T-cell (primary cell): ENCODE measurements around the gene VAV2. TPM values are rescaled to one million over a fixed set of nuclear protein-coding genes. Genes with fewer than 3 reads are reported as not detected.

ENCODE experiments used
- ATAC-seq, 4 experiments: fragments of 200-7000 bp in 3 of 4; fragments of 150-1000 bp in 1 of 4; cut with Tn5 transposase; replicated peaks in 1 of 4; 1 replicate in 3 of 4; 2 replicates in 1 of 4; pipeline ENCODE4 v1.10.0; 2021; ENCODE audit warnings: moderate library complexity in 3 of 4, mild to moderate bottlenecking in 2 of 4, moderate number of reproducible peaks in 1 of 4
- CTCF ChIA-PET, 2 donors: fragments of 300-600 bp; sonication (Branson Sonifier 250); formaldehyde crosslinking; loops; one replicate each; lab custom pipeline; 2022; ENCODE audit warnings: antibody characterized with exemption in 2 of 2; lab: Charles Lee
- POLR2A ChIA-PET, 2 donors: fragments of 300-600 bp; sonication (Branson Sonifier 250); formaldehyde crosslinking; loops; one replicate each; lab custom pipeline; 2022; ENCODE audit warnings: antibody characterized with exemption in 2 of 2; lab: Charles Lee
- DNase-seq, 35 experiments: peaks; one replicate each; pipeline versions ENCODE4 v3.0.0 to v3.0.0-alpha.2; 2013 to 2023
- H3K27ac ChIP-seq: one replicate; pipeline ENCODE4 v1.5.1; 2013; ENCODE audit warnings: low read length
- H3K27me3 ChIP-seq, 2 experiments: replicated peaks in 1 of 2; 1 replicate in 1 of 2; 2 replicates in 1 of 2; pipeline versions ENCODE4 v1.6.1 to v1.7.0; 2013; ENCODE audit warnings: low read length in 1 of 2, mixed read lengths in 1 of 2; ENCODE audit not compliant: control insufficient read depth in 2 of 2, insufficient read depth in 2 of 2; ENCODE audit errors: extremely low read depth in 1 of 2
- H3K36me3 ChIP-seq, 2 donors: 1 replicate in 1 of 2; 2 replicates in 1 of 2; pipeline versions ENCODE4 v1.6.1 to v1.7.0; 2013; ENCODE audit warnings: low read length in 1 of 2; ENCODE audit not compliant: control insufficient read depth in 2 of 2, insufficient read depth in 1 of 2; ENCODE audit errors: extremely low read depth in 1 of 2
- H3K4me1 ChIP-seq, 2 experiments: 1 replicate in 1 of 2; 2 replicates in 1 of 2; pipeline versions ENCODE4 v1.6.1 to v1.7.0; 2013; ENCODE audit warnings: low read length in 2 of 2, mixed read lengths in 1 of 2; ENCODE audit not compliant: insufficient read depth in 2 of 2, control insufficient read depth in 1 of 2; ENCODE audit errors: extremely low read depth in 1 of 2
- H3K4me3 ChIP-seq, 2 donors: 1 replicate in 1 of 2; 2 replicates in 1 of 2; pipeline versions ENCODE4 v1.5.1 to v1.7.0; 2013; ENCODE audit warnings: mild to moderate bottlenecking in 2 of 2, low read length in 1 of 2, moderate library complexity in 1 of 2; ENCODE audit not compliant: control insufficient read depth in 1 of 2; ENCODE audit errors: extremely low read depth in 1 of 2
- H3K9me3 ChIP-seq: 2 replicates; pipeline ENCODE4 v1.7.0; 2013
- H3K27ac Mint-ChIP-seq, 2 donors: one replicate each; pipeline ENCODE4 v1.8.0; 2020 to 2021; ENCODE audit warnings: mild to moderate bottlenecking in 2 of 2, mixed read lengths in 2 of 2
- H3K27me3 Mint-ChIP-seq, 2 donors: one replicate each; pipeline ENCODE4 v1.8.0; 2021 to 2022; ENCODE audit warnings: mixed read lengths in 2 of 2
- H3K36me3 Mint-ChIP-seq: one replicate; pipeline ENCODE4 v1.8.0; 2021; ENCODE audit warnings: mixed read lengths
- H3K4me1 Mint-ChIP-seq, 3 donors: one replicate each; pipeline ENCODE4 v1.8.0; 2020 to 2022; ENCODE audit warnings: mixed read lengths in 3 of 3, mild to moderate bottlenecking in 1 of 3
- H3K4me3 Mint-ChIP-seq, 3 donors: one replicate each; pipeline ENCODE4 v1.8.0; 2020 to 2022; ENCODE audit warnings: mild to moderate bottlenecking in 3 of 3, mixed read lengths in 3 of 3, moderate library complexity in 3 of 3
- H3K9me3 Mint-ChIP-seq, 3 donors: one replicate each; pipeline ENCODE4 v1.8.0; 2020 to 2022; ENCODE audit warnings: mixed read lengths in 3 of 3
- WGBS: methylation state at CpG from one replicate; pipeline ENCODE4 v1.1.5; 2013; ENCODE audit warnings: missing lambda C conversion rate; ENCODE audit not compliant: insufficient coverage; 5-methylcytosine and 5-hydroxymethylcytosine counted together
- total RNA-seq, 35 experiments: library from RNA in 6 of 35; stranded (reverse) in 6 of 35; fragments of 120-200 nt in 1 of 35; gene quantifications; one replicate each; pipeline versions ENCODE4 v1.2.1 to v1.2.4 and lab custom pipeline; 2013 to 2026

Gene VAV2
- total RNA-seq, 5 donors from 2014 or later (not counting 1 experiment from before 2014, with no cell fraction given), result 1.2 to 7.5 (median 4.9) TPM

DNA sequence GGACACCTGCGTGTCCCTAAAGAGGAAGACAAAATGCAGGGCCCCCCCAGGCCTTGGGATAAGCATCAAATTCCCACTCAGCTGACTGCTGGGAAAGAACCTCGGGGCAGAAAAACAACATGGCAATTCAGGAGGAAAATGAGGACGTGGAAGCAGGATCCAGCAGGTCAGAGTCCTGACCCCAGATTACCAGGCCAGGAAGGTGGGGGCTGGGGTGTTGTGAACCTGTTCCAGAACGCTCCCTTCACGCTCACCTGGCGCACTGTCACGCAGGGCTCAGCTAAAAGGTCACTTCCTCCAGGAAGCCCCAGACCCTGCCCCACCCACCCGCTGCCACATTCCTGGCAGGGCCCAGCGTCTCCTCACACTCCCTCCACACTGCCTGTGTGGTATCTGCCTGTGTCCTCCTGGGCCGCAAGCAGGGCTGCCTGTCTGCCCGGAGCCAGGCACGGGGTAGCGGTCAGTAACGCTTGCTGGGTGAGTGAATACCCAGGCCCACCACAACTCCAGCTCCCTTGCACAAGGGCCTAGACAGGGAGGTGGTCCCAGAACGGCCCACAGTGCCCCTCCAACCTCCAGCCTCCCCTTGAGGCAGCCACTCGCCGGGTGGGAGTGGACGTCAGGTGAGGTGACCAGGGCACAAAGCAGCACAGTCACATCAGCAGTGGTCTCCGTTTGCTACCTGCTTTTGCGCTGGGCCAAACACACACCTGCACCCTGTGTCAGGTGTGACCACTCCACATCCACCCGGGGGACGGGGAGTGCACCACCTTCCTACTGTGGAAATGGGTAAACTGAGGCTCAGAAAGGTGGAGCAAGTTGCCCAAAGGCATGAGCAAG is 18.1 kb downstream of the VAV2 start:
- Histone ChIP-seq H3K4me3 (no peak overlapping the region), H3K4me1 (no peaks in the 10 kb centered on the region), H3K9me3 (no peaks in the 10 kb centered on the region), H3K27me3 (no peaks in the 10 kb centered on the region), H3K27ac (no peak overlapping the region), H3K36me3 (no peaks in the 10 kb centered on the region)
- ATAC-seq (no peak), DNase-seq (no peak)
- Mint-ChIP-seq H3K4me3 (no peak overlapping the region), H3K4me1 (peaks cover 0 to 6% (median 0%) of the 10 kb centered on the region in 3 donors), H3K36me3 (no peaks in the 10 kb centered on the region), H3K9me3 (no peaks in the 10 kb centered on the region), H3K27ac (no peak overlapping the region), H3K27me3 (no peaks in the 10 kb centered on the region)
- CTCF ChIA-PET, result no interaction called here
- 83% methylated on average over 12 of the region's 22 CpGs for WGBS
- POLR2A ChIA-PET, result no interaction called here

DNA sequence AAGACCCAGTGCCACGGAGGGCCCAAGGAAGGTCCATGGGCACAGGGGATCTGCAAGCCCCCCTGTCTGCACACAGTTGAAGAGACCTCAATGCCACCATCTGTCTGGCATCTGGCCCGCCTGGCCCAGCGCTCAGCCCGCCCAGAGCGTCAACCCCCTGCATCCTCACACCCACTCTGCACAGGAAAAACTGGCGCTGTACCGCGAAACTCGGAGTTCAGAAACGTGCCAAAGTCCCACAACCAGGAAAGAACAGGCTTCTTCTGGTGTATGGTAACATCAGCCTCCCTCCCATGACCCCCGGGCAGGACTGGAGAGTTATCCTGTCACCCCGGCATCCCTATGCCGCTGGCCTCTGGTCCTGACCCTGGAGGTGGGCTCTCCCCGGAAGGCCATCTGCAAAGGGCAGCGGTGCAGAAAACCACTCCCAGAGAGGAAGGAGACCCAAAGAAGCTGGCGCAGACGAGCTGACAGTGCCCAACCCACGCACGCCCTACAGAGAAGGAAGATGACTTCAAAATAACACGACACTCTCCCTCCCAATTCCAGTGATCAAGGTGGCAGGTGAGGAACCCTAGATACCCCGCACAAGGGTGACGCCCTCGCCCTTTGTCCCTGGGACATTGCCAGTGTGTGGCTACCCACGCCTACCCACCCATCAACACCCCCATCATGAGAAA is 18.9 kb downstream of the VAV2 start:
- Histone ChIP-seq H3K9me3 (no peaks in the 10 kb centered on the region), H3K4me1 (no peaks in the 10 kb centered on the region), H3K4me3 (no peak overlapping the region), H3K27me3 (peaks cover 0 to 4% of the 10 kb centered on the region in 2 experiments), H3K36me3 (no peaks in the 10 kb centered on the region), H3K27ac (no peak overlapping the region)
- no peak overlapping the region for H3K27ac Mint-ChIP-seq
- H3K27me3 Mint-ChIP-seq, result no peaks in the 10 kb centered on the region
- H3K4me1 Mint-ChIP-seq, result peaks cover 0 to 6% (median 0%) of the 10 kb centered on the region in 3 donors
- ATAC-seq (no peak), DNase-seq (no peak)
- WGBS, result 80% methylated on average over 20 of the region's 24 CpGs
- POLR2A ChIA-PET, result no interaction called here
- no peak overlapping the region for H3K4me3 Mint-ChIP-seq
- CTCF ChIA-PET, result no interaction called here
- H3K9me3 Mint-ChIP-seq, result no peaks in the 10 kb centered on the region
- H3K36me3 Mint-ChIP-seq, result no peaks in the 10 kb centered on the region

DNA sequence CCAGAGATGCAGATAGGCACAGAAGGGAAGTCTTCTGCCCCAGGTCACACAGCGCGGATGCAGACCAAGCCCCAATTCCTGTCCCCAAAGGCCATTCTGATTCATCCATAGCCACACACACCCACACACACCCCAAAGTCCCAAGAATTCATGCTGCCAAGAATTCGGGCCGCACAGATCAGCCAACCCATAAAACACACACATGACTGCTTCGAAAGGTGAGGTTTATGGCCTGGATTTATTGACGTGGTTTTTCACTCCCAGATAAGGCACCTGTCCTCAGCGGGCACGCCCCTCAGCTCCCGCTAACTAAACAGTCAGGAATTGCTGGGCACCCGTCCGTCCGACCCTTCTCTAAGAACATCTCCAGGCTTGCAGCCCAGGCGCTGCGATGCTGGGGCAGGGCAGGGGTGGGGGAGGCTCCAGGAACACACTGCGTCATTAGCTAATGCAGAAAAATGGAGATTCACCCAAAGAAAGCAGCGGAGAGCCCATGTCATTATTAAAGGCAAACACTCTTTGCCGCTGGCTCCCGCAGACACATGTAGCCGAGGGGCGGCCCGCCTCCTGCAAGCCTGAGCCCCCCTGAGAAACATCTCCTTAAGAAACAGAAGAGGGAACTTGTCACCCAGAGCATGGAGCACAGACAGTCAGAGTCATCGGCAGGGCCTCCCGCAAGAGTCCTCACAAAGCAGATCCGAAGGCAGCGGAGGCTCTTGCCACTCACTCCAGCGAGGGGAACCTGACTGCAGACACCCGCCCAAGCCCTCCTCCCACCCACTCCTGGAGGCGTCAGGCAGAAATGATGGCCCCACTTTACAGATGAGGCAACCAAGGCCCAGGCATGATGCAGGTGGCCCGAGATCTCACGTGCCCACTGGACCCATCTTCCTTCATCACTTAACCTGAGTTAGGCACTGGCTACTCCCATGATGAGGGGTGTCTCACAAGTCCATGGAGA is 19.9 kb downstream of the VAV2 start:
- Mint-ChIP-seq H3K27me3 (no peaks in the 10 kb centered on the region), H3K4me3 (no peak overlapping the region), H3K9me3 (no peaks in the 10 kb centered on the region), H3K36me3 (no peaks in the 10 kb centered on the region), H3K4me1 (peaks cover 0 to 8% (median 0%) of the 10 kb centered on the region in 3 donors), H3K27ac (no peak overlapping the region)
- Histone ChIP-seq H3K9me3 (no peaks in the 10 kb centered on the region), H3K4me1 (no peaks in the 10 kb centered on the region), H3K27ac (no peak overlapping the region), H3K4me3 (no peak overlapping the region), H3K36me3 (no peaks in the 10 kb centered on the region), H3K27me3 (peaks cover 0 to 4% of the 10 kb centered on the region in 2 experiments)
- ATAC-seq (no peak), DNase-seq (no peak)
- ChIA-PET POLR2A (no interaction called here), CTCF (no interaction called here)
- WGBS, result 92% methylated on average over 21 of the region's 30 CpGs

DNA sequence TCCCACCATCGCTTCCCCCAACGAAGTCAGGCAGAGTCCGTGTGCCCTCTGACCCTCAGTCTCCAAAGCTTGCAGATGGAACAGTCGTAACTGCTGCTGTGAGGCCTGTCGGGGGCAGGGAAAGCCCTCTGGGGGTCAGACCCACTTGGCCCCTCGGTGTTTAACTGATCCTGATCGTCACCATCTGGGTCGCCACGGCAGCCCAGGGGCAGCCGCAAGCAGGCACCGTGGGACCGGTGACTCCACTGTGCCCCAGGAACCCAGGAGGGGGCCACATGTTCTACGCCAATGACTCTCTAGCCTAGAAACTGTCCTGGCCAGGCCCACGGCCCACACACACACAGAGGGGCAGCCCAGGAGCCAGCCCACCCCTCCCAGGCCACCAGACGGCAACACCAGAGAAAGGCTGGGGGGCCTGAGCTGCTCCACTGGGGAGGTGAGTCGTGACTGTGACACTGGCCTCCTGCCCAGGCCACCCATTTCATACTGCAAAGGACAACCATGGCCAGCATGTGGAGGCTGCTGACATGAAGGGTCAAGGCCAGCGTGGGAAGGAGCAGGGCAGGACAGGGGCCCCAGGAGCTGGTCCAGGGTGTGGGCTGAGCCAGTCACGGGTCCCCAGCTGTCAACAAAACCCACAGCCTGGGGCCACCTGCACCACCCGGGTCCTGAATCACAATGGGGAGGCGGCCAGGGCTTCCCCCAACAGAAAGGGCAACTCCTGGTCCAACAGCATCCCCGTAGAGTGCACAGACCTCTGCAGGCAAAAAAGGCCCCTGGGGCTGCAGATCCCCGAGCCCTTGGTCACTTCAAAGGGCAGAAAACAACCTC is 20.8 kb downstream of the VAV2 start:
- Histone ChIP-seq H3K4me3 (no peak overlapping the region), H3K36me3 (no peaks in the 10 kb centered on the region), H3K4me1 (no peaks in the 10 kb centered on the region), H3K27me3 (peaks cover 0 to 4% of the 10 kb centered on the region in 2 experiments), H3K27ac (no peak overlapping the region), H3K9me3 (no peaks in the 10 kb centered on the region)
- ChIA-PET CTCF (no interaction called here), POLR2A (no interaction called here)
- 79% methylated on average over 18 of the region's 22 CpGs for WGBS
- Mint-ChIP-seq H3K27me3 (no peaks in the 10 kb centered on the region), H3K36me3 (no peaks in the 10 kb centered on the region), H3K4me3 (no peak overlapping the region), H3K9me3 (no peaks in the 10 kb centered on the region), H3K4me1 (peaks cover 0 to 11% (median 2%) of the 10 kb centered on the region in 3 donors), H3K27ac (no peak overlapping the region)
- ATAC-seq, result no peak
- DNase-seq, result no peak

DNA sequence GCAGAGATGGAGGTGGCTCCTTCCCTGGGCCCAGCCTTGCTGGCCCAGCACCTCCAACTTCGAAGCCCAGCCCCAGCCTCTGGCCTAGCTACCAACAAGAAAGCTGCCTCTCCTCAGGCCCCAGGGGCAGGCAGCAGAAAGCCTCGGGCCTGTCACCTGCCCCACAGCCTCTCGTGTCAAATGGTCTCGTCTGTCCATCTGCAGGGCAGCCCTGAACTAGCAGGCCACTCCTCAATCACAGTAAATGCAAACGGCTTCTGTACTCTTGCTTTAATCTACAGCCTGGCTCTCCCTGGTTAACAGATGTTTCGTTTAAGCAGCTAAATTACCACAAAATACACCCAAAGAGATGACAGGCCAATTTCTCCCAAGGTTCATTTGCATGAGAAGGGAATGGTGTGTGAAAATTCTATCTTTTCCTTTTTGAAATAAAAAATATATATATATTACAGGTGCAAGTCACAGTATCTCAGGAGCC is 21.5 kb downstream of the VAV2 start:
- 86% methylated on average over 5 of the region's 6 CpGs for WGBS
- no peaks in the 10 kb centered on the region for H3K4me1 ChIP-seq
- H3K36me3 Mint-ChIP-seq, result no peaks in the 10 kb centered on the region

More for the DNA sequence above, 21.5 kb downstream of the VAV2 start:
- DNase-seq (no peak), ATAC-seq (no peak)
- Mint-ChIP-seq H3K27me3 (no peaks in the 10 kb centered on the region), H3K9me3 (peaks cover 0 to 5% (median 0%) of the 10 kb centered on the region in 3 donors), H3K27ac (no peak overlapping the region), H3K4me1 (peaks cover 0 to 11% (median 2%) of the 10 kb centered on the region in 3 donors), H3K4me3 (no peak overlapping the region)
- Histone ChIP-seq H3K9me3 (no peaks in the 10 kb centered on the region), H3K27me3 (peaks cover 0 to 4% of the 10 kb centered on the region in 2 experiments), H3K36me3 (no peaks in the 10 kb centered on the region), H3K27ac (no peak overlapping the region), H3K4me3 (no peak overlapping the region)
- ChIA-PET POLR2A (no interaction called here), CTCF (no interaction called here)
